H1 (cell line): ENCODE results near the gene KCNA1.

Source experiments
- CTCF ChIP-seq, 3 experiments: IDR thresholded peaks; 1 replicate in 2 of 3; 2 replicates in 1 of 3; pipeline versions ENCODE4 v1.5.1 to v1.6.1; 2011; ENCODE audit warnings: low read length in 3 of 3, mild to moderate bottlenecking in 3 of 3, inconsistent platforms in 2 of 3, low read depth in 1 of 3, moderate library complexity in 1 of 3; ENCODE audit not compliant: insufficient read depth in 1 of 3; ENCODE audit errors: control extremely low read depth in 1 of 3
- MAFK ChIP-seq: IDR thresholded peaks from 2 replicates; pipeline ENCODE4 v1.6.1; 2012; ENCODE audit warnings: low read depth, mild to moderate bottlenecking, improper control_type of control experiment, low read length
- POLR2AphosphoS5 ChIP-seq: IDR thresholded peaks from 2 replicates; pipeline ENCODE4 v1.6.1; 2011; ENCODE audit warnings: low read depth, low read length
- SIN3A ChIP-seq, 2 experiments: IDR thresholded peaks in 1 of 2; conservative IDR thresholded peaks in 1 of 2; 2 replicates each; pipeline ENCODE4 v1.6.1; 2011 to 2012; ENCODE audit warnings: low read length in 2 of 2, improper control_type of control experiment in 1 of 2, low read depth in 1 of 2, mild to moderate bottlenecking in 1 of 2
- SRF ChIP-seq: IDR thresholded peaks from 2 replicates; pipeline ENCODE4 v1.6.1; 2011; ENCODE audit warnings: mild to moderate bottlenecking, low read depth, low read length, moderate library complexity
- TF ChIP-seq, protein P1 (sequence below): IDR thresholded peaks from 2 replicates; pipeline ENCODE4 v1.6.1; 2011; ENCODE audit warnings: low read length, improper control_type of control experiment

DNA sequence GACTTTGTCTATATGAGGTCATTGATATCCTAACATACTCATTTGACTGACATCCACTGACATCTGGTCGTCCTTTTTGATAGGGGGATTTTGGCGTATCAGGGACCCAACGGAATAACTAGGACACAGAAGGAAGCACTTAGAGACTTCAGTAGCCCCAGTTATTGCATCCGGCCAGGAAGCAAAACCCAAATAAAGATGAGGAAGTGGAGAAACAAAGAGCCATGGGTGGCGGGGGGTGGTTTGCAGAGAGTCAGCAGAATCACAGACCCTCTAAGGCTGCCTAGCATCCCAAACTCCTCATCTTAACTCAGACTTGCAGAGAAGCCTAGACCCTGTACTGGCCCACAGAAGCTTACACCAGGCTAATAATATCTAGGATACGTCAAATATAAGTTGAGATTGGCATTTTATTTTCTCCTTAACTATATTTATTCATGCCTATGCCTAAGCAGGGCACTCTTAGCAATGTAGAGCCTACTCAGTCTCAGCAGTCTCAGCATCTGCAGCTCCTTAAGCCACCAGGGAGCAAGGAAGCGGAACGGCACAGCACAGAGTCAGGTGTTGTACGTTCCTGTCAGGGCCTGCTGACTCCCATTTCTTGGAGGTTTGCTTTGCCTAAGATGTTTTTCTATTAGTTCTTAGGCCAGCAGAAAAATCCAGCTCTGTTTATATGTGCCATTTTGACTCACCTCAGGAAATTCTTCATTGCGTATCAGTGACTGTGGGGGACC is 45.1 kb downstream of the KCNA1 start:
- TF ChIP-seq, protein P1, sequence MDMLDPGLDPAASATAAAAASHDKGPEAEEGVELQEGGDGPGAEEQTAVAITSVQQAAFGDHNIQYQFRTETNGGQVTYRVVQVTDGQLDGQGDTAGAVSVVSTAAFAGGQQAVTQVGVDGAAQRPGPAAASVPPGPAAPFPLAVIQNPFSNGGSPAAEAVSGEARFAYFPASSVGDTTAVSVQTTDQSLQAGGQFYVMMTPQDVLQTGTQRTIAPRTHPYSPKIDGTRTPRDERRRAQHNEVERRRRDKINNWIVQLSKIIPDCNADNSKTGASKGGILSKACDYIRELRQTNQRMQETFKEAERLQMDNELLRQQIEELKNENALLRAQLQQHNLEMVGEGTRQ = no peak
- TF ChIP-seq SIN3A (conservative IDR thresholded peaks at IDR 0.05 in 1 of 2, IDR thresholded peaks at IDR 0.05 in 1 of 2; ENCODE audit: low read depth in 1 of 2, low read length in 2 of 2) (no peak), MAFK (no peak), POLR2AphosphoS5 (no peak), CTCF (IDR thresholded peaks at IDR 0.05; ENCODE audit: control extremely low read depth in 1 of 3, insufficient read depth in 1 of 3, low read depth in 1 of 3, low read length in 3 of 3) (no peak), SRF (no peak)
